ENCODE data around the gene FHOD3. TPM values are rescaled to one million over a fixed set of nuclear protein-coding genes. Genes with fewer than 3 reads are reported as not detected.

FHOD3 gene
- total RNA-seq, 1 experiment from 2014 or later = 5.0 TPM

DNA sequence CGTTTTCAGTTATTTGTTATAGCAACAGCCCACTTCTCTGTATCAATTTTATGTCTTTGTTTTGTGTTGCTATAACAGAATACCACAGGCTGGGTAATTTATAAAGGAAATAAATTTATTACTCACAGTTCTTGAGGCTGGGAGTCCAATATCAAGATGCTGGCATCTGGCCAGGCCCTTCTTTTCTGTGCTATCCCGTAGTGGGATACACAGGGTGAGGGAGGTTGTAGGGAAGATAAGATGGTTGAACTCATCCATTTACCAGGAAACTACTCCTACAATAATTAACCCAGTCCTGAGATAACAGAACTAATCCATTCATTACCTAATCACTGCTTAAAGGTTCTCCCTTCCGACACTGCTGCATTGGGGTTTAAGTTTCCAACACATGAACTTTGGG, 310.6 kb downstream of the FHOD3 start:
- ChIA-PET POLR2A (interaction anchor here (0.6 kb wide), 1 partner anchor 77 kb away, joined by 3 read pairs; no protein-coding TSS in a partner anchor), CTCF (no interaction called here)
- H3K27me3 Mint-ChIP-seq (ENCODE audit: insufficient read depth, unreplicated experiment) = no peaks in the 10 kb centered on the region
- no peak overlapping the region for H3K27ac Mint-ChIP-seq (ENCODE audit: low read depth, unreplicated experiment)
- TF ChIP-seq, protein P1, sequence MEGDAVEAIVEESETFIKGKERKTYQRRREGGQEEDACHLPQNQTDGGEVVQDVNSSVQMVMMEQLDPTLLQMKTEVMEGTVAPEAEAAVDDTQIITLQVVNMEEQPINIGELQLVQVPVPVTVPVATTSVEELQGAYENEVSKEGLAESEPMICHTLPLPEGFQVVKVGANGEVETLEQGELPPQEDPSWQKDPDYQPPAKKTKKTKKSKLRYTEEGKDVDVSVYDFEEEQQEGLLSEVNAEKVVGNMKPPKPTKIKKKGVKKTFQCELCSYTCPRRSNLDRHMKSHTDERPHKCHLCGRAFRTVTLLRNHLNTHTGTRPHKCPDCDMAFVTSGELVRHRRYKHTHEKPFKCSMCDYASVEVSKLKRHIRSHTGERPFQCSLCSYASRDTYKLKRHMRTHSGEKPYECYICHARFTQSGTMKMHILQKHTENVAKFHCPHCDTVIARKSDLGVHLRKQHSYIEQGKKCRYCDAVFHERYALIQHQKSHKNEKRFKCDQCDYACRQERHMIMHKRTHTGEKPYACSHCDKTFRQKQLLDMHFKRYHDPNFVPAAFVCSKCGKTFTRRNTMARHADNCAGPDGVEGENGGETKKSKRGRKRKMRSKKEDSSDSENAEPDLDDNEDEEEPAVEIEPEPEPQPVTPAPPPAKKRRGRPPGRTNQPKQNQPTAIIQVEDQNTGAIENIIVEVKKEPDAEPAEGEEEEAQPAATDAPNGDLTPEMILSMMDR (IDR thresholded peaks at IDR 0.05; ENCODE audit: unreplicated experiment) = no peak
- intact Hi-C loops (cut with micrococcal nuclease) = no loop called here
- DNase-seq (ENCODE audit: unreplicated experiment) = no peak
- H3K36me3 Mint-ChIP-seq (ENCODE audit: insufficient read depth, unreplicated experiment) = no peaks in the 10 kb centered on the region
- BruUV-seq (replicated peaks) = no TSS peak
- no peak overlapping the region for H3K4me3 Mint-ChIP-seq (ENCODE audit: unreplicated experiment)
- peaks cover 7% of the 10 kb centered on the region for H3K9me3 Mint-ChIP-seq (ENCODE audit: unreplicated experiment)
- H3K4me1 Mint-ChIP-seq (ENCODE audit: insufficient read depth, unreplicated experiment) = no peaks in the 10 kb centered on the region

DNA sequence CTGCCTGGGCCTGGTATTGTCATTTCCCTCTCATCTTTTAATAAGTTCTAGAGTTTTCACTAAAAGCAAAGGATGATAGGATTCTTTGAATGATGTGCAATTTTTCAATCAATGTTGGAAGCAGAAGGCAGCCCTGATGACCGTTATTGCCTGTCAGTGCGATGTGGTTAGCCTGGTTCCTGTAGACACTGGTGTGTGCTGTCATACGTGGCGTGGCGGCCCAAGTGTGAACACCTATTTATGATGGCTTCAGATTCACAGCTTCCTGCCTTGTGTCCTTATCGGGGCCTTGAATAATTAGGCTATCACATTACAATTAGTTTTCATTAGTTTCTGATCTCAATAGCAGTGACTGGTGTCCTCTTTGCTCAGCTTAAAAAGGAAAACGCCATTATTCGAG, 312.7 kb downstream of the FHOD3 start:
- TF ChIP-seq, protein P1 (IDR thresholded peaks at IDR 0.05; ENCODE audit: unreplicated experiment) = no peak
- Mint-ChIP-seq H3K27me3 (ENCODE audit: insufficient read depth, unreplicated experiment) (no peaks in the 10 kb centered on the region), H3K9me3 (ENCODE audit: unreplicated experiment) (peaks cover 7% of the 10 kb centered on the region), H3K36me3 (ENCODE audit: insufficient read depth, unreplicated experiment) (peaks cover 6% of the 10 kb centered on the region), H3K4me3 (ENCODE audit: unreplicated experiment) (no peak overlapping the region), H3K27ac (ENCODE audit: low read depth, unreplicated experiment) (no peak overlapping the region), H3K4me1 (ENCODE audit: insufficient read depth, unreplicated experiment) (no peaks in the 10 kb centered on the region)
- BruUV-seq (replicated peaks) = no TSS peak
- intact Hi-C loops (cut with micrococcal nuclease) = no loop called here
- CTCF ChIA-PET = interaction anchor here (0.9 to 1.4 kb wide), 3 partner anchors 9 to 78 kb away, joined by 3 to 4 read pairs (median 4); no protein-coding TSS in a partner anchor
- POLR2A ChIA-PET = no interaction called here
- DNase-seq (ENCODE audit: unreplicated experiment) = no peak

DNA sequence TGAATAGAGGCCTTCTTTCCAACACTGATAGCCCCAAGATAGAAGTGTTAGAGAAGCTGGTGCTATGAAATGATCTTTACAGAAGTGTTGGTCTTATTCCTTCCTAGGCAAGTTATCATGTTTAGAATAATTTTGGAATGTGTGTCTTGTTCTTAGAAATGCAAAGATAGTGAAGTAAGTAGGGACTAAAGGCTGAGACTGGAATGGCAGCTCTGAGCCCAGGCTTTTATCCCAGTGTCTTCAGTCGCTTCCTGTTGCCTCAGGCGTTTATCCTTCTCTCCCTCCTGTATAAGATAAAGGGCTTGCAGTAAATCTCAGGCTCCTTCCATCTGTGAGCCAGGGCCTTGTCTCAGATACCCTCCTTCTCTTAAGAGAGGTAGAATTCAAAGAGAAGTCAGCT, 313.1 kb downstream of the FHOD3 start:
- no peaks in the 10 kb centered on the region for H3K27me3 Mint-ChIP-seq (ENCODE audit: insufficient read depth, unreplicated experiment)
- BruUV-seq (replicated peaks) = no TSS peak
- no peaks in the 10 kb centered on the region for H3K4me1 Mint-ChIP-seq (ENCODE audit: insufficient read depth, unreplicated experiment)
- POLR2A ChIA-PET = no interaction called here
- no peak for DNase-seq (ENCODE audit: unreplicated experiment)
- no peak overlapping the region for H3K4me3 Mint-ChIP-seq (ENCODE audit: unreplicated experiment)
- H3K27ac Mint-ChIP-seq (ENCODE audit: low read depth, unreplicated experiment) = no peak overlapping the region
- TF ChIP-seq, protein P1 (IDR thresholded peaks at IDR 0.05; ENCODE audit: unreplicated experiment) = no peak
- intact Hi-C loops (cut with micrococcal nuclease) = no loop called here
- peaks cover 6% of the 10 kb centered on the region for H3K36me3 Mint-ChIP-seq (ENCODE audit: insufficient read depth, unreplicated experiment)
- H3K9me3 Mint-ChIP-seq (ENCODE audit: unreplicated experiment) = peaks cover 7% of the 10 kb centered on the region
- CTCF ChIA-PET = interaction anchor here (0.9 to 1.4 kb wide), 3 partner anchors 10 to 77 kb away, joined by 3 to 4 read pairs (median 4); no protein-coding TSS in a partner anchor

DNA sequence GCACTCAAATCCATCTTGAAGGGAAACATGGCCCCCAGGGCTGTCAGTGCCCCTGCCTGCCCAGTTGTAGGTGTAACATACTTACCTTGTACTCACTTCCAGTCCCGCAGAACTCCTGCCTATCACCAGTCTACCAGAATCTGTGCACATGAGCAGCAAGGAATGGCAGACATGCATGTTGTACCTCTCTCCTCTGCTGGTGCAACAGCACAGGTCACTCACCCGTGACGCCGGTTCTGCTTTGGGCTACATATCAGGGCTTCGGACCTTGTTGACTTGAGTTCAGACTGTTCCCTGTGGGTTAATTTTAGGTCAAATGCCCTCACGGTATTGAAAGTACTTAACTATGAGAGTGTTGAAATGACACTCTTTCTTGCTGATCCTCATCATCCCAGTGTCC, 315.6 kb downstream of the FHOD3 start:
- peaks cover 6% of the 10 kb centered on the region for H3K36me3 Mint-ChIP-seq (ENCODE audit: insufficient read depth, unreplicated experiment)
- DNase-seq (ENCODE audit: unreplicated experiment) = no peak
- H3K27me3 Mint-ChIP-seq (ENCODE audit: insufficient read depth, unreplicated experiment) = no peaks in the 10 kb centered on the region
- no peak overlapping the region for H3K4me3 Mint-ChIP-seq (ENCODE audit: unreplicated experiment)
- BruUV-seq (replicated peaks) = no TSS peak
- peaks cover 5% of the 10 kb centered on the region for H3K4me1 Mint-ChIP-seq (ENCODE audit: insufficient read depth, unreplicated experiment)
- ChIA-PET CTCF (no interaction called here), POLR2A (no interaction called here)
- H3K27ac Mint-ChIP-seq (ENCODE audit: low read depth, unreplicated experiment) = no peak overlapping the region
- TF ChIP-seq, protein P1 (IDR thresholded peaks at IDR 0.05; ENCODE audit: unreplicated experiment) = no peak
- no peaks in the 10 kb centered on the region for H3K9me3 Mint-ChIP-seq (ENCODE audit: unreplicated experiment)
- intact Hi-C loops (cut with micrococcal nuclease) = no loop called here
